IPS-18a (cell line): Measurements from ENCODE around the gene ZBTB11.
"Not testable (repeated sequence)": the region's sequence is repeated elsewhere in the genome, so short reads cannot be mapped to it uniquely, and the experiment has no call there.

ENCODE experiments used
- H3K27ac ChIP-seq: one replicate; pipeline ENCODE4 v1.5.1; 2013; ENCODE audit warnings: low read length
- H3K27me3 ChIP-seq: one replicate; pipeline ENCODE4 v1.6.1; 2013; ENCODE audit warnings: mild to moderate bottlenecking, low read length; ENCODE audit not compliant: control insufficient read depth, insufficient read depth
- H3K36me3 ChIP-seq: one replicate; pipeline ENCODE4 v1.6.1; 2013; ENCODE audit warnings: low read depth, low read length; ENCODE audit not compliant: control insufficient read depth
- H3K4me1 ChIP-seq: one replicate; pipeline ENCODE4 v1.6.1; 2013; ENCODE audit warnings: low read depth, low read length; ENCODE audit not compliant: control insufficient read depth
- H3K4me3 ChIP-seq: one replicate; pipeline ENCODE4 v1.5.1; 2013; ENCODE audit warnings: low read length
- H3K9ac ChIP-seq: one replicate; pipeline ENCODE4 v1.6.1; 2013; ENCODE audit warnings: mild to moderate bottlenecking, low read length, moderate library complexity
- H3K9me3 ChIP-seq: one replicate; pipeline ENCODE4 v1.6.1; 2013; ENCODE audit warnings: low read depth, low read length; ENCODE audit not compliant: control insufficient read depth

Gene ZBTB11

GRCh38 chr3:101623656-101624055 is 53.3 kb downstream of the ZBTB11 start:
- Histone ChIP-seq H3K9me3 (no peaks in the 10 kb centered on the region), H3K4me3 (no peak overlapping the region), H3K4me1 (no peaks in the 10 kb centered on the region), H3K36me3 (no peaks in the 10 kb centered on the region), H3K27ac (no peak overlapping the region), H3K9ac (no peak overlapping the region), H3K27me3 (no peaks in the 10 kb centered on the region)

- no peaks in the 10 kb centered on the region for H3K9me3 ChIP-seq
- no peaks in the 10 kb centered on the region for H3K4me1 ChIP-seq
- H3K9ac ChIP-seq, result no peak overlapping the region
- H3K36me3 ChIP-seq, result no peaks in the 10 kb centered on the region
- no peaks in the 10 kb centered on the region for H3K27me3 ChIP-seq
- H3K27ac ChIP-seq, result no peak overlapping the region
- H3K4me3 ChIP-seq, result no peak overlapping the region
Observed at GRCh38 chr3:101619734-101620133, 57.2 kb downstream of the ZBTB11 start.

- no peak overlapping the region for H3K27ac ChIP-seq
- no peak overlapping the region for H3K4me3 ChIP-seq
- no peaks in the 10 kb centered on the region for H3K27me3 ChIP-seq
- no peak overlapping the region for H3K9ac ChIP-seq
- no peaks in the 10 kb centered on the region for H3K4me1 ChIP-seq
- no peaks in the 10 kb centered on the region for H3K9me3 ChIP-seq
- H3K36me3 ChIP-seq, result no peaks in the 10 kb centered on the region
Observed at GRCh38 chr3:101618726-101619125, 58.2 kb downstream of the ZBTB11 start.

DNA sequence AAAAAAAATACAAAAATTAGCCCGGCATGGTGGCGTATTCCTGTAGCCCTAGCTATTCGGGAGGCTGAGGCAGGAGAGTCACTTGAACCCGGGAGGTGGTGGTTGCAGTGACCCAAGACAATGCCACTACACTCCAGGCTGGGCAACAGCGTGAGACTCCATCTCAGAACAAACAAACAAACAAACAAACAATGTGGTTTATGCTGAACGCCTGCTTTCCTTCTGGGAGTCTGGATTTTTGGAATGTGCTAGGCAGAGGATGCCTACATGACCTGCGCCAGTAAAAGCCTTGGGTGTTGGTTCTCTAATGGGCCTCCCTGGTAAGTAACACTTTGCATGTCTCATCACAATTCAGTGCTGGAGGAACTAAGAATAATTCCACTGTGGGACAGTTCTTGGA is 59.5 kb downstream of the ZBTB11 start:
- Histone ChIP-seq H3K27me3 (no peaks in the 10 kb centered on the region), H3K27ac (no peak overlapping the region), H3K9me3 (no peaks in the 10 kb centered on the region), H3K36me3 (no peaks in the 10 kb centered on the region), H3K9ac (no peak overlapping the region), H3K4me3 (no peak overlapping the region), H3K4me1 (no peaks in the 10 kb centered on the region)

DNA sequence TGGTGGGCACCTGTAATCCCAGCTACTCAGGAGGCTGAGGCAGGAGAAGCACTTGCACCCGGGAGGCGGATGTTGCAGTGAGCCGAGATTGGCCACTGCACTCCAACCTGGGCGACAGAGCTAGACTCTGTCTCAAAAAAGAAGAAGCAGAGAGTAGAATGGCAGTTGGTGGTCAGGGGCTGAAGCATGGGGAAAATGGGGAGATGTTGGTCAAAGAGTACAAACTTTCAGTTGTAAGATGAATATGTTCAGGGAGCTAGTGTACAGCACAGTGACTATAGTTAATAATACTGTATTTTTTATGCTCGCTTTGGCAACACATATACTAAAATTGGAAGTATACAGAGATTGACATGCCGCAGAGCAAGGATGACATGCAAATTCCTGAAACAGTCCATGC is 61.4 kb downstream of the ZBTB11 start:
- H3K27me3 ChIP-seq, result no peaks in the 10 kb centered on the region
- H3K27ac ChIP-seq, result no peak overlapping the region
- no peak overlapping the region for H3K9ac ChIP-seq
- no peaks in the 10 kb centered on the region for H3K4me1 ChIP-seq
- no peaks in the 10 kb centered on the region for H3K36me3 ChIP-seq
- no peak overlapping the region for H3K4me3 ChIP-seq
- H3K9me3 ChIP-seq, result no peaks in the 10 kb centered on the region

GRCh38 chr3:101613014-101613413 is 63.9 kb downstream of the ZBTB11 start:
- not testable (repeated sequence) for H3K9me3 ChIP-seq, H3K4me3 ChIP-seq, H3K4me1 ChIP-seq, H3K27me3 ChIP-seq, H3K9ac ChIP-seq, H3K27ac ChIP-seq, H3K36me3 ChIP-seq

DNA sequence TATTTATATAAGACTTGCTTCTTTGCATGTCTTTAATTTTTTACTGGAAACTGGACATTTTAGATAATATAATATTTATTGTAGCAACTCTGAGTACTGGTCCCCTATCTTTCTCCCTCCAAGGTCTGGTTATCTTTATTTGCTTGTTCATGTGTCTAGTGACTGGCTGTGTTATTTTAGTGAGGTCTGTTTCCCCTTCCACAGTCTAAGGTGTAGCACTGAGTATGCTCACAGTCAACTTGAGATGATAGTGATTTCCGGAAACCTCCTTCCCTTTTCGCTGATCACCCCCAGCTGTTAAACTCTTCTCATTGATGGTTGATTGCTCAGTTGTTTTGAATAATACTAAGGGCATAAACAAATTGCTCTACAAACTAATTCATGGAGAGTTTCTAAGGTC is 65.9 kb downstream of the ZBTB11 start:
- Histone ChIP-seq H3K9me3 (no peaks in the 10 kb centered on the region), H3K36me3 (no peaks in the 10 kb centered on the region), H3K27me3 (no peaks in the 10 kb centered on the region), H3K4me1 (no peaks in the 10 kb centered on the region), H3K4me3 (no peak overlapping the region), H3K9ac (no peak overlapping the region), H3K27ac (no peak overlapping the region)

- H3K27ac ChIP-seq, H3K9me3 ChIP-seq, H3K36me3 ChIP-seq, H3K9ac ChIP-seq, H3K27me3 ChIP-seq, H3K4me1 ChIP-seq, H3K4me3 ChIP-seq: not testable (repeated sequence)
Observed at GRCh38 chr3:101605398-101605797, 71.5 kb downstream of the ZBTB11 start.

GRCh38 chr3:101603184-101603583 is 73.7 kb downstream of the ZBTB11 start:
- no peaks in the 10 kb centered on the region for H3K27me3 ChIP-seq
- no peaks in the 10 kb centered on the region for H3K36me3 ChIP-seq
- no peaks in the 10 kb centered on the region for H3K9me3 ChIP-seq
- no peak overlapping the region for H3K4me3 ChIP-seq
- no peaks in the 10 kb centered on the region for H3K4me1 ChIP-seq
- H3K9ac ChIP-seq, result no peak overlapping the region
- H3K27ac ChIP-seq, result no peak overlapping the region

- H3K9me3 ChIP-seq, result no peaks in the 10 kb centered on the region
Observed at GRCh38 chr3:101602731-101603130, 74.2 kb downstream of the ZBTB11 start.

More at GRCh38 chr3:101602731-101603130, 74.2 kb downstream of the ZBTB11 start:
- H3K4me3 ChIP-seq, result no peak overlapping the region
- no peak overlapping the region for H3K9ac ChIP-seq
- H3K36me3 ChIP-seq, result no peaks in the 10 kb centered on the region
- H3K27ac ChIP-seq, result no peak overlapping the region
- H3K27me3 ChIP-seq, result no peaks in the 10 kb centered on the region
- H3K4me1 ChIP-seq, result no peaks in the 10 kb centered on the region
